Measurements from ENCODE around the gene ZNF683.
"Not testable (repeated sequence)": the region's sequence is repeated elsewhere in the genome, so short reads cannot be mapped to it uniquely, and the experiment has no call there.

ZNF683 gene

GRCh38 chr1:26330276-26330675 is 42.3 kb downstream of the ZNF683 start:
- Histone ChIP-seq H3K27me3 (replicated peaks; ENCODE audit: insufficient read depth, low read length) (no peaks in the 10 kb centered on the region), H3K36me3 (replicated peaks; ENCODE audit: insufficient read depth, low read length) (no peaks in the 10 kb centered on the region), H3F3A (ENCODE audit: insufficient read depth, low read length) (no peaks in the 10 kb centered on the region), H3K4me1 (ENCODE audit: low read length) (no peaks in the 10 kb centered on the region), H3K9me2 (replicated peaks; ENCODE audit: insufficient read depth, low read length) (no peaks in the 10 kb centered on the region), H3K9ac (ENCODE audit: low read length) (no peak overlapping the region), H4K20me1 (ENCODE audit: insufficient read depth, low read length) (no peaks in the 10 kb centered on the region), H2AFZ (ENCODE audit: low read length) (no peak overlapping the region), H3K4me2 (ENCODE audit: low read depth, low read length) (no peak overlapping the region), H3K4me3 (ENCODE audit: low read length) (no peak overlapping the region), H3K79me2 (ENCODE audit: low read length) (no peaks in the 10 kb centered on the region), H3K27ac (ENCODE audit: low read length) (no peak overlapping the region), H3K9me3 (replicated peaks; ENCODE audit: insufficient read depth, low read length) (no peaks in the 10 kb centered on the region)
- no peak for DNase-seq
- TF ChIP-seq CTCF (IDR thresholded peaks at IDR 0.05; ENCODE audit: low read length) (no peak), EZH2 (optimal IDR thresholded peaks at IDR 0.05; ENCODE audit: low read depth, low read length) (no peak), EZH2phosphoT487 (IDR thresholded peaks at IDR 0.05; ENCODE audit: low read length) (no peak)

DNA sequence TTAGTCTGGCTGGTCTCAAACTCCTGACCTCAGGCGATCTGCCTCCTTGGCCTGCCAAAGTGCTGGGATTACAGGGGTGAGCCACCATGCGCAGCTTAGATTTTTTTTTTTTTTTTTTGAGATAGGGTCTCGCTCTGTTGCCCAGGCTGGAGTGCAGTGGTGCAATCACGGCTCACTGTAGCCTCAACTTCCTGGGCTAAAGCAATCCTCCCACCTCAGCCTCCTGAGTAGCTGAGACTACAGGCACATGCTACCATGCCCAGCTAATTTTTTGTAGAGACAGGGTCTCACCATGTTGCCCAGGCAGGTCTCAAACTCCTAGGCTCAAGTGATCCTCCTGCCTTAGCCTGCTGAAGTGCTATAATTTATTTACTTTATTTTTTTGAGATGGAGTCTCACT is 43.2 kb downstream of the ZNF683 start:
- H4K20me1 ChIP-seq (ENCODE audit: insufficient read depth, low read length); H3K9me2 ChIP-seq (replicated peaks; ENCODE audit: insufficient read depth, low read length); H3K27me3 ChIP-seq (replicated peaks; ENCODE audit: insufficient read depth, low read length); H3K36me3 ChIP-seq (replicated peaks; ENCODE audit: insufficient read depth, low read length); H3K4me2 ChIP-seq (ENCODE audit: low read depth, low read length); H3K4me1 ChIP-seq (ENCODE audit: low read length); H3K27ac ChIP-seq (ENCODE audit: low read length); H3K9ac ChIP-seq (ENCODE audit: low read length); H3K79me2 ChIP-seq (ENCODE audit: low read length); H3F3A ChIP-seq (ENCODE audit: insufficient read depth, low read length); DNase-seq; H2AFZ ChIP-seq (ENCODE audit: low read length); H3K4me3 ChIP-seq (ENCODE audit: low read length); H3K9me3 ChIP-seq (replicated peaks; ENCODE audit: insufficient read depth, low read length): not testable (repeated sequence)

- Histone ChIP-seq H3K27ac (ENCODE audit: low read length) (no peak overlapping the region), H3K4me2 (ENCODE audit: low read depth, low read length) (no peak overlapping the region)
Measured at GRCh38 chr1:26328597-26328996, 44.0 kb downstream of the ZNF683 start.

GRCh38 chr1:26327956-26328362 is 44.6 kb downstream of the ZNF683 start:
- Histone ChIP-seq H3F3A (ENCODE audit: insufficient read depth, low read length) (no peaks in the 10 kb centered on the region), H3K4me3 (ENCODE audit: low read length) (no peak overlapping the region), H3K4me1 (ENCODE audit: low read length) (no peaks in the 10 kb centered on the region), H2AFZ (ENCODE audit: low read length) (no peak overlapping the region), H4K20me1 (ENCODE audit: insufficient read depth, low read length) (no peaks in the 10 kb centered on the region), H3K4me2 (ENCODE audit: low read depth, low read length) (no peak overlapping the region), H3K27me3 (replicated peaks; ENCODE audit: insufficient read depth, low read length) (no peaks in the 10 kb centered on the region), H3K9ac (ENCODE audit: low read length) (no peak overlapping the region), H3K27ac (ENCODE audit: low read length) (no peak overlapping the region), H3K9me2 (replicated peaks; ENCODE audit: insufficient read depth, low read length) (no peaks in the 10 kb centered on the region), H3K9me3 (replicated peaks; ENCODE audit: insufficient read depth, low read length) (no peaks in the 10 kb centered on the region), H3K36me3 (replicated peaks; ENCODE audit: insufficient read depth, low read length) (no peaks in the 10 kb centered on the region), H3K79me2 (ENCODE audit: low read length) (no peaks in the 10 kb centered on the region)
- no peak for TF ChIP-seq EZH2 (optimal IDR thresholded peaks at IDR 0.05; ENCODE audit: low read depth, low read length)
- no peak for DNase-seq

More at GRCh38 chr1:26328597-26328996, 44.0 kb downstream of the ZNF683 start:
- Histone ChIP-seq H3K36me3 (replicated peaks; ENCODE audit: insufficient read depth, low read length) (no peaks in the 10 kb centered on the region), H3K9me3 (replicated peaks; ENCODE audit: insufficient read depth, low read length) (no peaks in the 10 kb centered on the region), H3K4me3 (ENCODE audit: low read length) (no peak overlapping the region), H3K4me1 (ENCODE audit: low read length) (no peaks in the 10 kb centered on the region), H3K9me2 (replicated peaks; ENCODE audit: insufficient read depth, low read length) (no peaks in the 10 kb centered on the region), H3F3A (ENCODE audit: insufficient read depth, low read length) (no peaks in the 10 kb centered on the region), H2AFZ (ENCODE audit: low read length) (no peak overlapping the region), H3K27me3 (replicated peaks; ENCODE audit: insufficient read depth, low read length) (no peaks in the 10 kb centered on the region), H3K79me2 (ENCODE audit: low read length) (no peaks in the 10 kb centered on the region), H4K20me1 (ENCODE audit: insufficient read depth, low read length) (no peaks in the 10 kb centered on the region), H3K9ac (ENCODE audit: low read length) (no peak overlapping the region)
- no peak for DNase-seq
- no peak for TF ChIP-seq EZH2 (optimal IDR thresholded peaks at IDR 0.05; ENCODE audit: low read depth, low read length)
- no peak for TF ChIP-seq CTCF (IDR thresholded peaks at IDR 0.05; ENCODE audit: low read length)
- no peak for TF ChIP-seq EZH2phosphoT487 (IDR thresholded peaks at IDR 0.05; ENCODE audit: low read length)
